Glomerular visceral epithelial cell (primary cell): ENCODE results near the gene ACSL3.
"Not testable (repeated sequence)": the region's sequence is repeated elsewhere in the genome, so short reads cannot be mapped to it uniquely, and the experiment has no call there.

Experiments
- DNase-seq: peaks from one replicate; pipeline ENCODE4 v3.0.0-alpha.2; 2016; ENCODE audit errors: extremely low spot score

Gene ACSL3

DNA sequence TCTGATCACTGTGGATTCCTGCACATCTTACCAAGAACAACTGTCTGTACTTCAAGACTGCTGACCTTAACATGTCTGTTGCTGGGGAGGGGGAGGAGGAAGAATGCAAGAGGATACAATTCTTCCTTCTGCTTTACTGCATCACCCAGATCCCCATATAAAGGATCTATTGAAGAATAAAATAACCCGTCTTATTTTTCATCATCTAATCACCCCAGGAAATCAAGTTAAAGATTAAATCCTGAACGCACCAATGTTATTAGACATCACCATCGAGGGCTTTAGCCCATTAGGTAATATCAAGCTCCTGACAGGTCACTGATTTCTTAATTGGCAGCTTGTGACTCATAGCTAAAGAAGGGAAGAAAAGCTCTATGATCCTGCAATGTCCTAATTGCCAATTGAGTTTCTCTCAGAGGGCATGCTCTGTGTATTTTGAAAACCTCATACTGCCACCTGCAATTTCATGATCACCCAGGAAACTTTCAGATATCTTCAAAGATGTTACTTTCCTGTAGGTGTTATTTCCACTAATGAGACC, 115.8 kb downstream of the ACSL3 start:
- peak; percentile 45 for DNase-seq

DNA sequence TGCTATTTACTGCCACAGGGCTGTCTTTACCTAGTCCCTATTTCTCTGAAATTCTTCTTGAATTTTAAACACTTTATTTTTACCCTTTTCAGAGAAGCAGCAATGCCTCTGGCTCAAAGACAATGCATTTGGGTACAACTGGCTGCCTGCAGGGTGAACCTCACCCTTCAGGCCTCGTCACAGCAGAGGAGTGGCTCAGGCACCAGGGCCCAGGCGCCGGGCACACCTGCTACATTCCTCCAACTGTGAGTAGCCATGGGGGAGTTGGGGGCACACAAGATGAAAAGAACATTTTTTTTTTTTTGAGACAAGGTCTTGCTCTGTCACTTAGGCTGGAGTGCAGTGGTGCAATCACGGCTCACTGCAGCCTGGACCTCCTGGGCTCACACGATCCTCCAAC, 116.3 kb downstream of the ACSL3 start:
- no peak for DNase-seq

DNA sequence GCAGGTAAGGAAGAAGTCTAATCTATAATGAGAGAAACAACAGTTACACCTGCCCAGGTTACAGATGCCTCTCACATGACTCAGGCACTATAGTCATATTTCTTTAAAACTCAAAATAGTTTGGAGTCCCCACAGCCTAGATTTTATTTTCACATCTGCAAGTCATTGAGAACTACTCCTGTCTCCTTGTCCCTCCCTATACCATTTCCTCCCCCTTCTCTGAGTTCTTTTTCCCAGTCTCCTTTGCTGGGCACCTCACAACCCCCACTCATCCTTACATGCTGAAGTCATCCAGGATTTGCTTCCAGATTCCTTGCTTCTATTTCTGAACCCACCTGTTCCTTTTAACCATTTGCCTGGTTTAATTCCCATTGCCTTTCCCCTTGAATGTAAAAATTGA, 118.0 kb downstream of the ACSL3 start:
- DNase-seq = no peak

DNA sequence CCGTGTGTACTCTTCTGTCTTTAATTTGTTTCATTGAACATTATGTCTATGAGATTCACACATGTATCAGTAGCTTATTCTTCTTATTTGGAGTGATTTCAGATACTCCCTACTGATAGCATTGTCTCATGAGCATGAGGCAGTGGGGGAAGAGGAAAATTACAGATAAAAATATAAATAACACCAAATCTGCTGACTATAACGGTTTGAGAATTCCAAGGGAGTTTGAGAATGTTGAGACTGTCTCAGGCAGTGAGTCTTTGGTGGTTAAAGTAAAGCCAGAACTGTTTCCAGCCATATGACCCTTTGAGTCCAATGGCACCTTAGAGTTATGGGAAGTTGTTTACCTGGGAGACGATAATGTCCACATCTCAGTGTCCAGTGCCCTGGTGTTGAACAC, 118.6 kb downstream of the ACSL3 start:
- no peak for DNase-seq

DNA sequence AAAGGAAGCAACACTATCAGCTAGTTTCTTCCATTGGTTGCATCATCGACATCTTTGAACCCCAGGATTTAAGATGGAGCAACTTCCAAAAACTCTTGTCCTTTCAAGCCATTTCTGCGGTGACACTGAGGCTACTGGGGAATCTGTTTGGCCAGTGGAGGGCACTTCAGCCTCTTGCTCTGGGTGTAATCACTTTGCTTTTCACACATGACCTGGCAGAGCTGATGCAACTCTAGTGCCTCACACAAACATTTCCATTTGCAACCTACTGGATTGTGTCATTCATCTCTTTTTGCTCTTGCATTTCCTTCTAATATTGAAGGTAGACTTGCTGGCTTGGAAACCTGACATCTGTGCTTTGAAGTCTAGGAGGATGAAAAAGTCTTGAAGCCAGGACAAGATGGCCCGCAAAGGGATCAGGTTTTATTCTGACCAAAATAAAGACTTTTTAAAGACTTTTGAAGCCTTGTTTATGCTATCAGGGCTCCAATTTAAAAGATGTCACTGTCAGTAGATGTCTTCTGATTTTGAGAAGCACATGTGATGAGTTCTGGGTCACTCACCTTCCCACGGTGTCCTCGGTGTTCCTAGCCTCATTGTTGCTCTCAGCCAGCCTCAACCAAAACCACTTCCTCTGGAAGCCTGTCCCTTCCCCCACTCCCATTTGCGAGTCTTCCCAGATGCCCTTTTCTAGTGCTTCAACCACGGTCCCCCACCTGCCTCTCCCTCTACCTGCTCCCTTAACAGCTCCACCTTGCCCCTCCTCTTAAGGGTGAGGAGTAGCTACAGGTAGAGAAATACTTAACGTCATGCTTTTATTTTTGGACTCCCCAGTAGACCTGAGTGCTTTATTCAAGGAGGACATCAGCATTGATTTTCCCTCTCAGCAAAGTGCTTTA, 121.4 kb downstream of the ACSL3 start:
- peak; percentile 71 for DNase-seq

DNA sequence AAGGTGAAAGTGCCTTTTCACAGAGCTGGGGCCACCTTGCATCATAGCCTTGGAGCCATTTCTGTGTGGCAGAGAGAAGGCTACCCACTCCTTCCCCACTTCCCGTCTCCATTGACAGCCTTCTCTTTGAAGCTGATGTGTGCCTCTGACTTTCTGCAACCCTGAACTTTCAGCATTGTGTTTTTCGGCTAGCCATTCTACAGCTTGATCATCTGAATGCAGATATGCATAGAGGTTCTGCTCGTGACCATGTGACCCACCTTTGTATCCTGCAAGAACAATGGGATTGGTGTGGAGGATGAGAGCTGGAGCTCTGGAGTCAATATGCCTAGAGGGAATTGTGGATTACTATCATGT, 122.1 kb downstream of the ACSL3 start:
- DNase-seq = no peak

DNA sequence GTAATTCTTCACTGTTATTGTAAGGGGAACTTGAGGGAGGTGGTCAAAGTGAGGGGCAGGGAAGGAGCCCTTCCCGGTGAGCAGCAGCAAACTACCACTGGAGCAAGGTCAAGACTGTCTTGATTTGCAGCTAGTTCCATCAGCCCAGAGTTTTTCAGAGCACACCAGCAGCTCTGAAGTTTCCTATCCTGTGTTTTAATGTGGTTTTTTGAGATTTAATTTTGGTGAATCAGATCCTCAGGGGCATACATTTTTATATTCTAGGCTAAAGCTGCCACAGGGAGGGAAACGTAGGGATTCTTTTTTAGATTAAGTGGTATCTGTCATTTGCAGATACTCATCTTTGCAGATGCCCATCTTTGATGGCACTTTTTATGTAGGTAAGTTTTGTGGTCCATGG, 124.1 kb downstream of the ACSL3 start:
- no peak for DNase-seq

DNA sequence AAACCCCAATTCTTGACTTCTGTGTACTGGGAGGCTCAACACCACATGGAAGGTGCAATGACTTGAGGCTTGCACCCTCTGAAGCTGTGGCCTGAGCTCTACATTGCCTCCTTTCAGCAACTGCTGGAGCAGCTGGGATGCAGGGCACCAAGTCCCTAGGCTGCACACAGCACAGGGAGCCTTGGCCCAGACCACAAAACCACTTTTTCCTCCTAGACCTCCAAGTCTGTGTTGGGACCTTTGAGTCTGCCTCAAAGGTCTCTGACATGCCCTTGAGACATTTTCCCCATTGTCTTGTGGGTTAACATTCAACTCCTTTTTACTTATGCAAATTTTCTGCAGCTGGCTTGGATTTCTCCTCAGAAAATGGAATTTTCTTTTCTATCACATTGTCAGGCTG, 128.6 kb downstream of the ACSL3 start:
- DNase-seq = no peak

DNA sequence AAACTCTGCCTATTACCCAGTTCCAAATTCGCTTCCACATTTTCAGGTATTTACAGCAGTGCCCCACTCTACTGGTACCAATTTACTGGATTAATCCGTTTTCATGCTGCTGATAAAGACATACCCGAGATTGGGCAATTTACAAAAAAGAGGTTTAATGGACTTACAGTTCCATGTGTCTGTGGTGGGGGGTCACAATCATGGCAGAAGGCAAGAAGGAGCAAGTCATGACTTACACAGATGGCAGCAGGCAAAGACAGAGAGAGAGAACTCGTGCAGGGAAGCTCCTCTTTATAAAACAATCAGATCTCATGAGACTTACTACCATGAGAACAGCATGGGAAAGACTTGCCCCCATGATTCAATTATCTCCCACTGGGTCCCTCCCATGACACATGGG, 129.4 kb downstream of the ACSL3 start:
- not testable (repeated sequence) for DNase-seq

DNA sequence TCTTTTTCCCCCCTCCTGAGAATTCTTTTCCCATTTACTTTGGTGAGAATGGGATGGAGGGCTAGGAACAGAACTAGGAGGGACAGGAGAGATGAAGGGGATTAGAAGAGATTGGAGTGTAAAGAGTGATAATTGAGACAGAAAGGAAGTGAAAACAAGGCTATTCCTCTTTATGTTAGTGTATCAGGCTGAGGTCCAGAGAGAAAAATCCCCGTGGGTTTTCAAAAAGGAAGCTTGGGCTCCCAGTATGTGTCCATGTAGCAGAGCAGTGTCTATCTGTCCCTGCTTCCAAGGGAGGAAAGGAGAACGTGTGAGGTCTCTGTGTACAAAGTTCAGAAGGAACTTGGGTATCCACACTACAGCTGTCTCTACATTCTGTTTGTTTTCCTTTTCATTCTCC, 131.3 kb downstream of the ACSL3 start:
- no peak for DNase-seq
